Body of pancreas (tissue), 4 donors: Measurements from ENCODE around the gene HOXA11.

Experiments used
- POLR2A ChIP-seq, 3 donors: fragments of 450-650 bp; IDR thresholded peaks; one replicate each; pipeline ENCODE4 v1.6.1; 2016; ENCODE audit warnings: antibody characterized with exemption in 3 of 3, mild to moderate bottlenecking in 2 of 3
- TF ChIP-seq, protein P1 (sequence below), 7 experiments: fragments of 450-650 bp in 4 of 7; fragments of 200-600 bp in 3 of 7; sonication (generic) in 3 of 7; IDR thresholded peaks; one replicate each; pipeline ENCODE4 v1.5.1; 2016 to 2019; ENCODE audit warnings: antibody characterized with exemption in 7 of 7

DNA sequence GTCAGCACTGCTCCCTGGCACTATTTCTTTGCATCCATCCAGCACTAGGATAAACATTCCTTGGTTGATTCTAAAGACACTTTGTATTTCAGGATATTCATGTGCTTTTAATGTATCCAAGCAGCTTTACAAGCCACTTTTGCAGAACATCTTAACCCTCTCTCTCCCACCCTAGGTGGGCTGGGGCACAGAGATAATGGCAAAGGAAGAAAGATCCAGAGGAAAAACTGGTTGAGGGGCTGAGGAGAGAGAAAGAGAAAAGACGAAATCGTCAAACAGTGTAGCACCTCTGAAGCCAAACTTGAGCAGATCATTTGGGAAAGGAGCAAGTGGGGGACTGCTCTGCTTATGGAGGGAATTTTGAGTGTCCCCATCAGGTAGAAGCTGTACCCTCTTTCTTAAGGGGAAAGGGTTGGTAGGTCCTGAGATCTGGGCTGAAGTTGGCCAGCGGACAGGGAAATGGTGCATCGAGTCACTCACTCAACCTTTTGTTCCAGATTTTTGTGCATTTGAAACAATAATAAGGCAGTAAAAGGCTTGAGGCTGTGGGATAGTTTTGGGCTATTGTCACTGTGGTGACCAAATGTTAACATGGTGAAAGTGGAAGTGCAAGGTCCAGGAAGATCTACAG lies 19.0 kb upstream of the HOXA11 start:
- TF ChIP-seq, protein P1, sequence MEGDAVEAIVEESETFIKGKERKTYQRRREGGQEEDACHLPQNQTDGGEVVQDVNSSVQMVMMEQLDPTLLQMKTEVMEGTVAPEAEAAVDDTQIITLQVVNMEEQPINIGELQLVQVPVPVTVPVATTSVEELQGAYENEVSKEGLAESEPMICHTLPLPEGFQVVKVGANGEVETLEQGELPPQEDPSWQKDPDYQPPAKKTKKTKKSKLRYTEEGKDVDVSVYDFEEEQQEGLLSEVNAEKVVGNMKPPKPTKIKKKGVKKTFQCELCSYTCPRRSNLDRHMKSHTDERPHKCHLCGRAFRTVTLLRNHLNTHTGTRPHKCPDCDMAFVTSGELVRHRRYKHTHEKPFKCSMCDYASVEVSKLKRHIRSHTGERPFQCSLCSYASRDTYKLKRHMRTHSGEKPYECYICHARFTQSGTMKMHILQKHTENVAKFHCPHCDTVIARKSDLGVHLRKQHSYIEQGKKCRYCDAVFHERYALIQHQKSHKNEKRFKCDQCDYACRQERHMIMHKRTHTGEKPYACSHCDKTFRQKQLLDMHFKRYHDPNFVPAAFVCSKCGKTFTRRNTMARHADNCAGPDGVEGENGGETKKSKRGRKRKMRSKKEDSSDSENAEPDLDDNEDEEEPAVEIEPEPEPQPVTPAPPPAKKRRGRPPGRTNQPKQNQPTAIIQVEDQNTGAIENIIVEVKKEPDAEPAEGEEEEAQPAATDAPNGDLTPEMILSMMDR (IDR thresholded peaks at IDR 0.05) = no peak
- no peak for TF ChIP-seq POLR2A (IDR thresholded peaks at IDR 0.05)
